Smooth muscle cell (in vitro differentiated cells): ENCODE data around the gene ADARB2. TPM values are rescaled to one million over a fixed set of nuclear protein-coding genes. Genes with fewer than 3 reads are reported as not detected.

ENCODE experiments used
- DNase-seq: peaks from one replicate; lab custom pipeline; 2025; ENCODE audit not compliant: unreplicated experiment; lab: John Stamatoyannopoulos, UW
- H2AFZ ChIP-seq: fragments of 200-600 bp; sonication (generic); 2 replicates; pipeline ENCODE4 v1.6.0; 2016; ENCODE audit warnings: antibody characterized with exemption, low read depth, mild to moderate bottlenecking
- H3F3A ChIP-seq: fragments of 200-600 bp; sonication (generic); 2 replicates; pipeline ENCODE4 v1.6.0; 2017; ENCODE audit warnings: antibody characterized with exemption, low read depth
- H3K27ac ChIP-seq: fragments of 200-600 bp; sonication (generic); 2 replicates; pipeline ENCODE4 v1.5.1; 2016; ENCODE audit warnings: low read depth, mild to moderate bottlenecking
- H3K27me3 ChIP-seq: fragments of 200-600 bp; sonication (generic); 2 replicates; pipeline ENCODE4 v1.6.1; 2016; ENCODE audit warnings: low read depth, mild to moderate bottlenecking
- H3K36me3 ChIP-seq: fragments of 200-600 bp; sonication (generic); 2 replicates; pipeline ENCODE4 v1.5.1; 2016; ENCODE audit warnings: low read depth
- H3K4me1 ChIP-seq: fragments of 200-600 bp; sonication (generic); 2 replicates; pipeline ENCODE4 v1.5.1; 2016; ENCODE audit warnings: low read depth
- H3K4me2 ChIP-seq: fragments of 200-600 bp; sonication (generic); 2 replicates; pipeline ENCODE4 v1.6.0; 2016; ENCODE audit warnings: mild to moderate bottlenecking
- H3K4me3 ChIP-seq: fragments of 200-600 bp; sonication (generic); 2 replicates; pipeline ENCODE4 v1.5.1; 2016; ENCODE audit warnings: mild to moderate bottlenecking
- H3K79me2 ChIP-seq: fragments of 200-600 bp; sonication (generic); 2 replicates; pipeline ENCODE4 v1.6.0; 2016; ENCODE audit warnings: low read depth, mild to moderate bottlenecking
- H3K9ac ChIP-seq: fragments of 200-600 bp; sonication (generic); 2 replicates; pipeline ENCODE4 v1.6.0; 2016; ENCODE audit warnings: low read depth
- H3K9me3 ChIP-seq: fragments of 200-600 bp; sonication (generic); replicated peaks from 2 replicates; pipeline ENCODE4 v1.5.1; 2016; ENCODE audit warnings: low read depth
- H4K20me1 ChIP-seq: fragments of 200-600 bp; sonication (generic); 2 replicates; pipeline ENCODE4 v1.6.0; 2016; ENCODE audit warnings: low read depth
- WGBS: methylation state at CpG from one replicate; pipeline ENCODE4 v1.1.7; 2016; ENCODE audit warnings: low lambda C conversion rate; 5-methylcytosine and 5-hydroxymethylcytosine counted together
- polyA plus RNA-seq: library from polyadenylated mRNA; unstranded; fragments of >200 nt; fragmentation: Nextera tagmentation; extraction: Ambion mirVana; gene quantifications from 2 replicates; pipeline ENCODE4 v1.2.1, GENCODE V29; 2016
- total RNA-seq: library from RNA; depleted of rRNA; stranded (reverse); fragments of >200 nt; gene quantifications from 2 replicates; pipeline ENCODE4 v1.2.3, GENCODE V29; 2014
- TF ChIP-seq, protein P1 (sequence below): fragments of 200-600 bp; sonication (generic); IDR thresholded peaks from 2 replicates; pipeline ENCODE4 v1.5.1; 2017; ENCODE audit warnings: borderline replicate concordance, mild to moderate bottlenecking, antibody characterized with exemption; ENCODE audit not compliant: insufficient read depth, poor library complexity, severe bottlenecking

The ADARB2 gene
- total and polyA plus RNA-seq, 2 experiments from 2014 or later: 0.13 to 0.39 TPM

DNA sequence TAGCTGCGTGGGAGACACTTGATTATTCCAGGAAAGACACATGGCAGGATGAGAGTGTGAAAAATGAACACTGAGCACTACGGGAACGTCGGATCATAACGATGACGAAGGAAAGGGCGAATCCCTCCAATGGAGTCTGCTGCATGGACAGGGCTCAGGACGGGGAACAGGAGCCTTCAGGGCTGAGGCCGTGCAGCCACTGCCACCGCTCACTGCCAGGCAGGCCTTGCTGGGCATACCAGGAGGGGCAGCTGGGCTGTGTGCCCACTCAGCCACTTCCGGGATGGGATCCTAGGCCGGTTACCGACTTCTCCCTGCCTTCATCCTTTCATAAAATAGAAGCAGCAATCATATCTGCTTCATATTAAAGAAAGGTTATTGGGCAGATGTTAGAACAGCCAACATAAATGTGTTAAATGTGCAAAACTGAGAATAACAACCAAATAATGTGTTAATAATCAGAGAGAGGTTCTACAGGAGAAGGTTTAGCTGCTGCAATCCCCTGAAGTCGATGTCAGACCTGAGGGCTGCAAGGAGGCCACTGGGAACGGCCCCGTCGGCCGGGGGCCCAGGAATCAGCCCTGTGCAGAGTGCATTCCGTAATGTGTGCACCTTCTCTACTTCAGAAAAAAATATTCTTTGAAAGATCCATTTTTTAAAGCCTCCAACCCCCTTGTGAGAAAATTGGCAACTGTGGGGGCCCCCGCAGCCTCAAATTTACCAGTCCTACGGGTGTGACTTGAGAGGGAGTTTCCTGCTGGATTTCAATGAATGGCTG, 63.6 kb downstream of the ADARB2 start:
- Histone ChIP-seq H3K4me1 (no peaks in the 10 kb centered on the region), H3K27me3 (no peaks in the 10 kb centered on the region), H3K4me3 (no peak overlapping the region), H3K4me2 (no peak overlapping the region), H2AFZ (no peak overlapping the region), H3K36me3 (no peaks in the 10 kb centered on the region), H3K27ac (no peak overlapping the region), H4K20me1 (no peaks in the 10 kb centered on the region), H3K79me2 (no peaks in the 10 kb centered on the region), H3K9ac (no peak overlapping the region), H3F3A (no peaks in the 10 kb centered on the region), H3K9me3 (no peaks in the 10 kb centered on the region)
- no peak for DNase-seq
- TF ChIP-seq, protein P1, sequence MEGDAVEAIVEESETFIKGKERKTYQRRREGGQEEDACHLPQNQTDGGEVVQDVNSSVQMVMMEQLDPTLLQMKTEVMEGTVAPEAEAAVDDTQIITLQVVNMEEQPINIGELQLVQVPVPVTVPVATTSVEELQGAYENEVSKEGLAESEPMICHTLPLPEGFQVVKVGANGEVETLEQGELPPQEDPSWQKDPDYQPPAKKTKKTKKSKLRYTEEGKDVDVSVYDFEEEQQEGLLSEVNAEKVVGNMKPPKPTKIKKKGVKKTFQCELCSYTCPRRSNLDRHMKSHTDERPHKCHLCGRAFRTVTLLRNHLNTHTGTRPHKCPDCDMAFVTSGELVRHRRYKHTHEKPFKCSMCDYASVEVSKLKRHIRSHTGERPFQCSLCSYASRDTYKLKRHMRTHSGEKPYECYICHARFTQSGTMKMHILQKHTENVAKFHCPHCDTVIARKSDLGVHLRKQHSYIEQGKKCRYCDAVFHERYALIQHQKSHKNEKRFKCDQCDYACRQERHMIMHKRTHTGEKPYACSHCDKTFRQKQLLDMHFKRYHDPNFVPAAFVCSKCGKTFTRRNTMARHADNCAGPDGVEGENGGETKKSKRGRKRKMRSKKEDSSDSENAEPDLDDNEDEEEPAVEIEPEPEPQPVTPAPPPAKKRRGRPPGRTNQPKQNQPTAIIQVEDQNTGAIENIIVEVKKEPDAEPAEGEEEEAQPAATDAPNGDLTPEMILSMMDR: no peak
- WGBS: 90% methylated on average over 21 of the region's 21 CpGs

DNA sequence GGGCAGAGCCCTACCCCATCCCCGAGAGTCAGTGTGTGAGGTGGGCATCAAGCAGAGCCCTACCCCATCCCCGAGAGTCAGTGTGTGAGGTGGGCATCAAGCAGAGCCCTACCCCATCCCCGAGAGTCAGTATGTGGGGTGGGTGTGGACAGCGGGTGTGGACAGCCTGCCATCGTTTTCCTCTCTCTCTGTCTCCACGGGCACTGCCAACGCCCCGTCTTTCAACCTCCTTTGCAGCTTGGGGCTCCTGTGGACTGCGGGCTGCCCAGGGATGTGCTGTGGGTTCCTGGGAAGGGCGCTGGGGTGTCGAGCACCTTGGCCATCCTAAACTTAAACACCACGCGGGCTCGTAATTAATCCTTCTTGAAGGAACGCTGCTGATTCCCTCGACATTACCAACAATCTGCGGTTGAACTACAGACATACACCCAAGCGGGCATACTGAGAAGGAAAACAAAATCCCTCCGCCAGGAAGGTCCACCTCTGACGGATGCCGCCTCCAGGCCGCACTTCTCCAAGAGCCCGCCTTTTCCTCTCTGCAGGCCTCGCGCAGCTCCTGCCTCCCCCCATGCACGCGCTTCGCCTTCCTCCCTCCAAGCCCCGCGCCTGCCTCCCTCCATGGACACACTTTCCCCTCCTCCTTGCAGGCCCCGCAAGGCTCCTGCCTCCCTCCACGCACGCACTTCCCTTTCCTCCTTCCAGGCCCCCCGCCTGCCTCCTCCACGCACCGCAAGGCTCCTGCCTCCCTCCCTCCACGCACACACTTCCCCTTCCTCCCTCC, 65.1 kb downstream of the ADARB2 start:
- Histone ChIP-seq H3F3A (no peaks in the 10 kb centered on the region), H3K4me1 (no peaks in the 10 kb centered on the region), H2AFZ (no peak overlapping the region), H3K27ac (no peak overlapping the region), H3K4me3 (no peak overlapping the region), H3K9me3 (no peaks in the 10 kb centered on the region), H3K27me3 (no peaks in the 10 kb centered on the region), H3K9ac (no peak overlapping the region), H3K79me2 (no peaks in the 10 kb centered on the region), H3K4me2 (no peak overlapping the region), H3K36me3 (no peaks in the 10 kb centered on the region), H4K20me1 (no peaks in the 10 kb centered on the region)
- TF ChIP-seq, protein P1: no peak
- no peak for DNase-seq
- WGBS: 95% methylated on average over 28 of the region's 37 CpGs

DNA sequence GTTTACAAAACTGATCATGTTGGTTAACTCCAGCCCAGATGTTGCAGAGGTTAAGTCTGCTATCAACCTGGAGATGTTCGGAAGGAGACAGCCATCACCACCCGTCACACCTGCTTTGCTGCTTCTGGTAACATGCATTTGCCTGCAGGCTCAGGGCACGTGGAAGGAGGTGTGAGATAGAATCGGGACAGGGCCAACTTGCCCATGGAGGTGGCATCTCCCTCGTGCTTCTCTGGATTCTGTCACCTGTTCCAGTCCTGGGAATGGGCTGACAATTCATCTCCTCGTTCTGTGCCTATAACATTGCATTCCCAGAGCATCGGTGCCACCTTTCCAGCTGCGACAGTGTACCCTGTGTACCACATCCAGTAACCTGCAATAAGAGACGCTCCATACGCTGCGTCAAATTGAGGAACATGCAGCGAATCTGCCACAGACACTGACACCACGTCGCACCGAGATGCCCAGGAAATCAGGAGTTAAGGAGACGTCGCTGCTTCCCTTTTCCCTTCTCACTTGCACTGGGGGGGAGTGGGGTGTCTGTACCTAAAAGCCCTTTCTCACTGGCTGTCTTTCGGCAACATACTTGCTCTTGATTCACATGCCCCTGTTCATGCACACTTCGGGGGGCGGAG, 65.8 kb downstream of the ADARB2 start:
- Histone ChIP-seq H3K27ac (no peak overlapping the region), H3K9me3 (no peaks in the 10 kb centered on the region), H3K79me2 (no peaks in the 10 kb centered on the region), H3F3A (no peaks in the 10 kb centered on the region), H3K4me3 (no peak overlapping the region), H3K36me3 (no peaks in the 10 kb centered on the region), H2AFZ (no peak overlapping the region), H4K20me1 (no peaks in the 10 kb centered on the region), H3K9ac (no peak overlapping the region), H3K4me2 (no peak overlapping the region), H3K4me1 (no peaks in the 10 kb centered on the region), H3K27me3 (no peaks in the 10 kb centered on the region)
- 91% methylated on average over 20 of the region's 20 CpGs for WGBS
- no peak for DNase-seq
- TF ChIP-seq, protein P1: no peak
